Small intestine (tissue), 7 donors: ENCODE measurements around the gene GBF1. TPM values are rescaled to one million over a fixed set of nuclear protein-coding genes. Genes with fewer than 3 reads are reported as not detected.
"Not testable (repeated sequence)": the region's sequence is repeated elsewhere in the genome, so short reads cannot be mapped to it uniquely, and the experiment has no call there.

Experiments
- DNase-seq, 2 donors: peaks; one replicate each; pipeline versions ENCODE4 v3.0.0 to v3.0.0-alpha.2; 2013
- FAIRE-seq: peaks from 2 replicates; lab custom pipeline; 2012; peaks lifted over from hg19 to GRCh38; lab: Jason Lieb, UNC
- H3K27ac ChIP-seq, 3 donors: one replicate each; pipeline ENCODE4 v1.5.1; 2013; ENCODE audit warnings: low read length in 2 of 3, mild to moderate bottlenecking in 2 of 3, control low read depth in 1 of 3, inconsistent platforms in 1 of 3, low read depth in 1 of 3, moderate library complexity in 1 of 3
- H3K27me3 ChIP-seq, 3 donors: one replicate each; pipeline ENCODE4 v1.6.1; 2013; ENCODE audit warnings: low read length in 3 of 3, inconsistent platforms in 1 of 3; ENCODE audit not compliant: control insufficient read depth in 3 of 3, insufficient read depth in 3 of 3
- H3K36me3 ChIP-seq, 3 donors: one replicate each; pipeline ENCODE4 v1.6.1; 2013; ENCODE audit warnings: low read length in 3 of 3, inconsistent platforms in 1 of 3, low read depth in 1 of 3, mild to moderate bottlenecking in 1 of 3, moderate library complexity in 1 of 3; ENCODE audit not compliant: control insufficient read depth in 3 of 3, insufficient read depth in 2 of 3
- H3K4me1 ChIP-seq, 3 donors: one replicate each; pipeline ENCODE4 v1.6.1; 2013; ENCODE audit warnings: low read length in 2 of 3, inconsistent platforms in 1 of 3, low read depth in 1 of 3, mild to moderate bottlenecking in 1 of 3, moderate library complexity in 1 of 3; ENCODE audit not compliant: control insufficient read depth in 3 of 3, insufficient read depth in 2 of 3
- H3K4me3 ChIP-seq, 3 donors: one replicate each; pipeline ENCODE4 v1.5.1; 2013; ENCODE audit warnings: low read length in 3 of 3, control low read depth in 1 of 3, inconsistent platforms in 1 of 3, low read depth in 1 of 3, mild to moderate bottlenecking in 1 of 3, moderate library complexity in 1 of 3
- H3K9me3 ChIP-seq, 2 donors: one replicate each; pipeline ENCODE4 v1.6.1; 2013; ENCODE audit warnings: low read depth in 1 of 2, low read length in 1 of 2; ENCODE audit not compliant: control insufficient read depth in 2 of 2, insufficient read depth in 1 of 2
- WGBS, 3 donors: extraction: QIAGEN DNeasy Blood & Tissue Kit; methylation state at CpG; one replicate each; pipeline ENCODE4 v1.1.7; 2013; 5-methylcytosine and 5-hydroxymethylcytosine counted together
- polyA plus RNA-seq, 4 donors: library from polyadenylated mRNA; stranded (reverse) in 3 of 4; unstranded in 1 of 4; fragments of 200-250 nt in 3 of 4; fragments of 120-200 nt in 1 of 4; gene quantifications; one replicate each; pipeline versions ENCODE4 v1.2.1 to v1.2.3, GENCODE V29; 2013
- donor health status: healthy with polysubstance abuse.
- donor health status: control.
- donor health status: control.
- donor health status: Bipolar disorder and iron deficiency.
- donor health status: healthy.

GBF1 gene
- polyA plus RNA-seq, 4 donors, result 13.2 to 53.0 (median 18.4) TPM

DNA sequence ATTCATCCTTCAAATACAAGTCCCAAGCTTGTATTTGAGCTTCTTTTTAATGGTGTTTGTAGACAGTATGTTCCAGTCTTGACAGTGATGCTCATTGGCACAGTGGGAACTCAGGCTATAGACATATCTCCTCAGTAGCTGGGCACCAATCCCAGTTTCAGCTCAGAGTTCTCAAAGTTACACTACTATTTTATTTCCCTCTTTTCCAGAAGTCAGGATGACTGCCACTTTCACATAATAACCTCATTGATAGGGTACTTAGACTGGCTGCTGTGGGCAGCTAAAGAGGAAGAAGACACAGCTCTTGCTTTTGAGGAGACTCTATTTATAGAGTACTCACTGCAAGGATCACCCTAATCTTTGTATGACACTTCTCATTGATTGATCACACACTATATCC lies 2.4 kb downstream of the GBF1 start:
- DNase-seq (no peak), FAIRE-seq (no peak)
- Histone ChIP-seq H3K4me1 (peaks cover 12 to 19% (median 18%) of the 10 kb centered on the region in 3 donors), H3K4me3 (no peak overlapping the region), H3K27ac (no peak overlapping the region), H3K36me3 (peaks cover 0 to 14% (median 0%) of the 10 kb centered on the region in 3 donors), H3K9me3 (no peaks in the 10 kb centered on the region), H3K27me3 (no peaks in the 10 kb centered on the region)

DNA sequence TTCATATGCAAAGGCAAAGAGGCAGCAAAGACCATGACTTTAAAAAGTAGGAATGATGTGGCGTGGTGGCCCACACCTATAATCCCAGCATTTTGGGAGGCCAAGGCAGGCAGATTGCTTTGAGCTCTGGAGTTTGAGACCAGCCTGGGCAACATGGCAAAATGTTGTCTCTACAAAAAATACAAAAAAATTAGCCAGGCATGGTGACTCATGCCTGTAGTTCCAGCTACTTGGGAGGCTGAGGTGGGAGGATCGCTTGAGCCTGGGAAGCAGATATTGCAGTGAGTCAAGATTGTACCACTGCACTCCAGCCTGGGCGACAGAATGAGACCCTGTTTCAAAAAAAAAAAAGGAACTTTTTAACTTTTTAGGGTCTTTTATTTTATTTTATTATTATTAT lies 7.2 kb downstream of the GBF1 start:
- not testable (repeated sequence) for H3K4me1 ChIP-seq, H3K4me3 ChIP-seq, DNase-seq, H3K27me3 ChIP-seq, H3K9me3 ChIP-seq, FAIRE-seq, H3K27ac ChIP-seq
- WGBS, 3 donors, result 93 to 96% (median 94%) methylated on average over 3 of the region's 3 CpGs
- H3K36me3 ChIP-seq, result peaks cover 0 to 24% (median 0%) of the 10 kb centered on the region in 3 donors

DNA sequence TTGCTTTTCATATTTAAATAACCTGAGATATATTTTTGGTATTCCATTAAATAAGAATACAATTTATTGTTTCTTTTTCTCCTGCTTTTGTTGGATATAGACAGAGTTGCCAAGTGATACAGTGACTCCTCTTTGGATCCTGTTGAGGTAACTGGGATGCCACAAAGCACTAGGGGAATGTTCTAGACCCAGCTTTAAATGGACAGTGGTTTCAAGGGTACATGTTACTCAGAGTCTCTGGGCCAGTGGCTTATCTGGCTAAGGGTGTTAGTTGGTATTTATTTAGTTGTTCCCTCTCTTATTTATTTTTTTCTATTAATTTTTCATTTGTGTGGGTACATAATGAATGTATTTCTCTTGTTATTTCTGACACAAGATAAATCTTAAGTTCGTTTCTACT lies 9.1 kb downstream of the GBF1 start:
- Histone ChIP-seq H3K4me1 (peaks cover 0 to 2% (median 0%) of the 10 kb centered on the region in 3 donors), H3K27ac (no peak overlapping the region), H3K27me3 (no peaks in the 10 kb centered on the region), H3K9me3 (no peaks in the 10 kb centered on the region), H3K4me3 (no peak overlapping the region), H3K36me3 (peaks cover 0 to 22% (median 0%) of the 10 kb centered on the region in 3 donors)
- WGBS, 3 donors, result 68 to 76% (median 74%) methylated on average over 1 of the region's 1 CpG
- FAIRE-seq, result no peak
- no peak for DNase-seq

DNA sequence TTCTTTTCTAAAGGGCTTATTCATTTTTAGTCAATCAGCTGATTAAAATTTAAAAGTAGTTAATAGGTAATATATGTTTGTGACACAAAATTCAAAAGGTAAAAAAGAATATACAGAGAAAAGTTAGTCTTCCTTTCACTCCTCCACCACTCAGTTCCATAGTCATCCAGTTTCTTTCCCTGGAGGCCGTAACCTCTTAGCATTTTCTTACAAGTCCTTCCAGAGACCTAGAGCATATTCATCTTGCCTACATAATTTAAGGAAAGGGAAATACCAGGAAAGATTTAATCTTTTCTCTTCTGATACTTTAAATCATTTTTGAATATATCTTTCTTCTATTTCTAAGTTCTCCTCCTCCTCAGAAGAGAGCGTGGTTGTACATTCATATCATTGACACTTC lies 10.1 kb downstream of the GBF1 start:
- Histone ChIP-seq H3K4me1 (peaks cover 0 to 1% (median 0%) of the 10 kb centered on the region in 3 donors), H3K9me3 (no peaks in the 10 kb centered on the region), H3K27ac (no peak overlapping the region), H3K4me3 (no peak overlapping the region), H3K36me3 (peaks cover 0 to 25% (median 0%) of the 10 kb centered on the region in 3 donors), H3K27me3 (no peaks in the 10 kb centered on the region)
- FAIRE-seq, result no peak
- no peak for DNase-seq
- WGBS, 3 donors, result 95 to 98% (median 97%) methylated on average over 2 of the region's 2 CpGs

DNA sequence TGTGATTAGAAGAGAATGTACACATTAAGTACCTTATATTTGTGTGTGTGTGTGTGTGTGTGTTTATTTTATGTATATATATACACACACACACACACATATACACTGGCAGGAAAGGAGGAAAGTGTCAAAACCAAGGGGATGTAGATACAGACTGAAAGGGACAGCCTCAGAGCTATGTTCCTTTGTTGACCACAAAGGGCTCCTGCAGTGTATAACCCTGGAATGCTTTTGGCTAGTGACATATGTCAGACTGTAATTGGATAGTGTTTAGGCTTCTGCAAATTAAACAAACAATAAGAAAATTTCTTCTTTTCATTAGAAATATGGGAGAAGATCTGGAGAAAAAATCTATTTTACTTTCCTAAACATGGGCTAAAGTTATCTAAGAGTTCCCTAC lies 15.9 kb downstream of the GBF1 start:
- Histone ChIP-seq H3K27me3 (no peaks in the 10 kb centered on the region), H3K4me1 (peaks cover 0 to 3% (median 0%) of the 10 kb centered on the region in 3 donors), H3K4me3 (no peak overlapping the region), H3K9me3 (no peaks in the 10 kb centered on the region), H3K36me3 (peaks cover 5 to 35% (median 5%) of the 10 kb centered on the region in 3 donors), H3K27ac (no peak overlapping the region)
- DNase-seq, result no peak
- no peak for FAIRE-seq

DNA sequence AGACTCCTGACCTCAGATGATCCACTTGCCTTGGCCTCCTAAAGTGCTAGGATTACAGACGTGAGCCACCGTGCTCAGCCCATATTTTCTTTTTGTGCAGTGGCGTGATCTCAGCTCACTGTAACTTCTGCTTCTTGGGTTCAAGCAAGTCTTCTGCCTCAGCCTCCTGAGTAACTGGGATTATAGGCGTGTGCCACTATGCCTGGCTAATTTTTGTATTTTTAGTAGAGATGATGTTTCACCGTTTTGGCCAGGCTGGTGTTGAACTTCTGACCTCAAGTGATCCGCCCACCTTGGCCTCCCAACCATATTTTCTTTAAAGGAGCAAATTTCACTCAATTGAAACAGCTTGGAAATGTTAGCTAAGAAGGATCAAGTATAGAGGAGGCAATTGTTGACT lies 16.5 kb downstream of the GBF1 start:
- H3K4me3 ChIP-seq, result no peak overlapping the region
- H3K36me3 ChIP-seq, result peaks cover 5 to 30% (median 5%) of the 10 kb centered on the region in 3 donors
- no peak overlapping the region for H3K27ac ChIP-seq
- DNase-seq (no peak), FAIRE-seq (no peak)
- no peaks in the 10 kb centered on the region for H3K27me3 ChIP-seq
- no peaks in the 10 kb centered on the region for H3K9me3 ChIP-seq
- H3K4me1 ChIP-seq, result peaks cover 0 to 3% (median 0%) of the 10 kb centered on the region in 3 donors
- 77 to 86% (median 85%) methylated on average over 6 of the region's 6 CpGs for WGBS, 3 donors

DNA sequence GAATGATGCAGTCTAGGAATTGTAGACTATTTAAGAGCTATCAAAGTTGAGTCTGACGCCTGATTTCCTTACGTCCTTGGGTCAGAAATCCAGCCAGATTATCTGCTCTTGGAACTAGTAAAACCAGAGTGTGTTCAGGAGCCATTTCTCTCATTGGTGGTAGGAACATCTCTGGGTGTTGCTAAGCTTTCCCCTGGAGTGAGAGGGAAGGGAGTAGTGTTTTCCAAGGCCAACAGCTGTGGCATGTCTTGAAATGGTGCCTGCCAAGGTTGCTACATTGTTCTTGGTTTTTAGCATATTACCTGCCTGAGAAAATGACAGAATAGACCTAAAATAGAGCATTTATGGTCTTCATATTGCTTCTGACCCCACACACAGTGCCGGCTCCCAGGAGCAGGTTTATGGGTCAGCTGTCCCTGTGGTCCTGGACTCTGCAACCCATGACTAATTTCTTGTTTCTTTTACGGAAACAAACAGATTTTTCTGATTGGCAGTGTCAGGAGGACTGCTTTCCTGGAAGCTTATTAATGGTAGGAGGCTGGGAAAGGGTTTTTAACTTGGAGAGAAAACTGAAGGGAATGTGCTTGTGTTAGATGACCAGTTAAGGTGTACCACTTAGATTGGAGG lies 17.5 kb downstream of the GBF1 start:
- WGBS, 3 donors, result 71 to 84% (median 81%) methylated on average over 4 of the region's 4 CpGs
- FAIRE-seq (no peak), DNase-seq (peak in 1 of 2 donors; percentile 36)
- H3K36me3 ChIP-seq, result peaks cover 5 to 29% (median 5%) of the 10 kb centered on the region in 3 donors
- peak overlapping the region in 1 of 3 donors; percentile 25 for H3K27ac ChIP-seq
- no peak overlapping the region for H3K4me3 ChIP-seq
- H3K9me3 ChIP-seq, result no peaks in the 10 kb centered on the region
- H3K4me1 ChIP-seq, result peaks cover 0 to 3% (median 0%) of the 10 kb centered on the region in 3 donors
- H3K27me3 ChIP-seq, result no peaks in the 10 kb centered on the region

DNA sequence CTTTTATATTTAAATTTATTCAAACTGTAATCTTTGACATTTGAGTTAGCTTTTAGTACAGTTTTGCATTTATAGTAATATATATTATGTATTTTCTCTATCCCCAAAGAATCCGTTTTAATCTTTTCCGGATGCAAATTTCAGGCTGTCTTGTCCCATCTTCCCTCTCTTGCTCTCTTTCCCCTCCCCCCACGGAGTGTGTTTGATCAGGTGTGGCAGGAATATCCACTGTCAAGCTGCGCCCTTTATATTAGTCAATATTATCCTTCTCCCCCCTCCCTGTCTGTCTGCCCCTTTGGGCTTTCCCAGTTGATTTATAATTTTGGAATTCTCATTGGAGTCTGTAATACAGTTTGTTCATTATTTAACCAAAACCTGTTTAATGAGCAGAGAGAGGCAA lies 19.0 kb downstream of the GBF1 start:
- FAIRE-seq, result no peak
- Histone ChIP-seq H3K27ac (no peak overlapping the region), H3K36me3 (peaks cover 5 to 30% (median 5%) of the 10 kb centered on the region in 3 donors), H3K4me1 (peaks cover 0 to 7% (median 0%) of the 10 kb centered on the region in 3 donors), H3K27me3 (no peaks in the 10 kb centered on the region), H3K9me3 (no peaks in the 10 kb centered on the region), H3K4me3 (no peak overlapping the region)
- DNase-seq, result no peak
- WGBS, 3 donors, result 79 to 88% (median 87%) methylated on average over 4 of the region's 4 CpGs

DNA sequence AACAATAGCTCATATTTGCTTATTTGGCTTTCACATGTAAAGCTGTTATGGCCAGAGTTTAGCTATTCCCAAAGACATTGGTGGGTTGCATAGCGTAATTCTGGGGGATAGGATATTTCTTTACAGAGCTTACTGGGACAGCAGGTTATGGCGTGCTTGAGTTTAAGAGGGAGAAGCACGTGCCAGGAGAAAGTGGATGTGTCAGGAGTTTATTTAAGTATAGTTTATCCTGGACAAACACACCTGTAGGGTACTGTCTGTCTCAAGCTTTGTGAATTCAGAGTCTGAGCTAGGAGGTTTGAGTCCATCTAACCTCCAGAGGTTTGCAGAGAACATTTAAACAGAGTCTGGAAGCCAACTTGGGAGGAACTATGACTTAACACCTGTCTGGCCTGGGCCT lies 21.3 kb downstream of the GBF1 start:
- FAIRE-seq, result no peak
- Histone ChIP-seq H3K4me3 (no peak overlapping the region), H3K9me3 (no peaks in the 10 kb centered on the region), H3K36me3 (peaks cover 5 to 25% (median 5%) of the 10 kb centered on the region in 3 donors), H3K27me3 (no peaks in the 10 kb centered on the region), H3K27ac (no peak overlapping the region), H3K4me1 (peaks cover 0 to 7% (median 0%) of the 10 kb centered on the region in 3 donors)
- DNase-seq, result no peak
- WGBS, 3 donors, result 95 to 97% (median 97%) methylated on average over 3 of the region's 3 CpGs
